HepG2 (cell line): ENCODE measurements around the gene RPL35. TPM values are rescaled to one million over a fixed set of nuclear protein-coding genes. Genes with fewer than 3 reads are reported as not detected.

Experiments
- ATAC-seq: fragments of 200-7000 bp; cut with Tn5 transposase; 3 replicates; pipeline ENCODE4 v1.9.1; 2020; ENCODE audit warnings: mild to moderate bottlenecking, moderate library complexity
- BruUV-seq: library from RNA; stranded (reverse); fragments of 400-500 nt; replicated peaks from 2 replicates; lab custom pipeline; 2021; lab: Mats Ljungman, UMichigan
- CTCF ChIA-PET: fragments of 300-600 bp; formaldehyde crosslinking; extraction: SDS; loops from one replicate; lab custom pipeline; 2021; ENCODE audit warnings: low total read pairs, inconsistent platforms, low intra/inter-chr PET ratio; lab: Yijun Ruan, JAX
- POLR2A ChIA-PET: fragments of 350-600 bp; sonication (Branson Sonifier 250); formaldehyde crosslinking; loops from one replicate; lab custom pipeline; 2020; ENCODE audit warnings: antibody characterized with exemption, inconsistent platforms; lab: Yijun Ruan, JAX
- DNase-seq: peaks from one replicate; pipeline ENCODE4 v3.0.0-alpha.2; 2015; ENCODE audit warnings: low spot score
- FAIRE-seq: peaks from 3 replicates; lab custom pipeline; 2011; peaks lifted over from hg19 to GRCh38; lab: Jason Lieb, UNC
- H2AFZ ChIP-seq: one replicate; pipeline ENCODE4 v1.6.1; 2011; ENCODE audit warnings: low read length, inconsistent platforms
- H3K27ac ChIP-seq: fragments of 300-600 bp; 3 replicates; pipeline ENCODE4 v1.8.0; 2011; ENCODE audit warnings: mixed run types, mild to moderate bottlenecking, mixed read lengths, low read length, inconsistent platforms; ENCODE audit not compliant: insufficient read depth; ENCODE audit errors: extremely low read length
- H3K27me3 ChIP-seq, 2 experiments: fragments of 200-600 bp in 1 of 2; 2 replicates in 1 of 2; 3 replicates in 1 of 2; pipeline versions ENCODE4 v1.6.0 to v1.8.0; 2011; ENCODE audit warnings: low read length in 2 of 2, mild to moderate bottlenecking in 2 of 2, moderate library complexity in 2 of 2, inconsistent platforms in 1 of 2; ENCODE audit not compliant: insufficient read depth in 2 of 2, control insufficient read depth in 1 of 2
- H3K36me3 ChIP-seq, 2 experiments: fragments of 200-600 bp in 1 of 2; replicated peaks in 1 of 2; 2 replicates in 1 of 2; 3 replicates in 1 of 2; pipeline versions ENCODE4 v1.5.1 to v1.8.0; 2011; ENCODE audit warnings: low read length in 2 of 2, inconsistent platforms in 1 of 2; ENCODE audit not compliant: insufficient read depth in 2 of 2, control insufficient read depth in 1 of 2
- H3K4me1 ChIP-seq: 2 replicates; pipeline ENCODE4 v1.5.1; 2012; ENCODE audit warnings: low read length, inconsistent platforms; ENCODE audit not compliant: insufficient read depth
- H3K4me2 ChIP-seq: 2 replicates; pipeline ENCODE4 v1.6.0; 2011; ENCODE audit warnings: low read depth, low read length, inconsistent platforms
- H3K4me3 ChIP-seq, 3 experiments: fragments of 200-600 bp in 1 of 3; sonication (generic), shearing (Covaris generic) in 1 of 3; replicated peaks in 1 of 3; 2 replicates each; pipeline ENCODE4 v1.5.1; 2011 to 2016; ENCODE audit warnings: low read length in 3 of 3, inconsistent platforms in 2 of 3, low read depth in 2 of 3, mild to moderate bottlenecking in 2 of 3, control low read depth in 1 of 3, mixed read lengths in 1 of 3; ENCODE audit not compliant: insufficient read depth in 1 of 3
- H3K79me2 ChIP-seq: one replicate; pipeline ENCODE4 v1.6.1; 2011; ENCODE audit warnings: low read length, inconsistent platforms; ENCODE audit not compliant: insufficient read depth
- H3K9ac ChIP-seq: 2 replicates; pipeline ENCODE4 v1.6.0; 2011; ENCODE audit warnings: mild to moderate bottlenecking, low read depth, low read length, inconsistent platforms; ENCODE audit not compliant: insufficient read depth
- H3K9me3 ChIP-seq: 2 replicates; pipeline ENCODE4 v1.5.1; 2012; ENCODE audit warnings: mild to moderate bottlenecking, low read length
- H4K20me1 ChIP-seq: 2 replicates; pipeline ENCODE4 v1.6.0; 2011; ENCODE audit warnings: inconsistent platforms, mild to moderate bottlenecking, low read length, moderate library complexity; ENCODE audit not compliant: insufficient read depth
- AHR ChIP-seq: IDR thresholded peaks from 2 replicates; pipeline ENCODE4 v1.6.1; 2018; ENCODE audit warnings: missing genetic modification reagents, missing compliant biosample characterization
- ARNTL ChIP-seq: sonication (generic); formaldehyde crosslinking; IDR thresholded peaks from 2 replicates; pipeline ENCODE4 v1.4.0; 2020; ENCODE audit warnings: mild to moderate bottlenecking, missing genetic modification reagents
- BORCS8-MEF2B ChIP-seq: sonication (generic); formaldehyde crosslinking; IDR thresholded peaks from 2 replicates; pipeline ENCODE4 v1.8.0; 2022; ENCODE audit warnings: mild to moderate bottlenecking, missing genetic modification reagents
- GATAD1 ChIP-seq: IDR thresholded peaks from 2 replicates; pipeline ENCODE4 v1.6.1; 2016; ENCODE audit warnings: missing genetic modification reagents, missing compliant biosample characterization
- HNRNPK ChIP-seq: fragments of 200-400 bp; formaldehyde crosslinking; IDR thresholded peaks from 2 replicates; pipeline ENCODE4 v1.6.1; 2018; ENCODE audit warnings: low read length, low read depth, moderate library complexity, mild to moderate bottlenecking; ENCODE audit not compliant: poor library complexity, severe bottlenecking
- NFYB ChIP-seq: sonication (generic); formaldehyde crosslinking; IDR thresholded peaks from 2 replicates; pipeline ENCODE4 v1.4.0; 2020; ENCODE audit warnings: missing genetic modification reagents
- POGZ ChIP-seq: sonication (generic); formaldehyde crosslinking; IDR thresholded peaks from 2 replicates; pipeline ENCODE4 v1.4.0; 2020; ENCODE audit warnings: mild to moderate bottlenecking, missing genetic modification reagents
- RFX5 ChIP-seq: IDR thresholded peaks from 2 replicates; pipeline ENCODE4 v1.6.1; 2011; ENCODE audit warnings: low read depth, low read length, improper control_type of control experiment
- SCMH1 ChIP-seq: sonication (generic); formaldehyde crosslinking; IDR thresholded peaks from 2 replicates; pipeline ENCODE4 v1.9.0; 2021; ENCODE audit warnings: missing genetic modification reagents, mild to moderate bottlenecking, borderline replicate concordance
- SIX4 ChIP-seq: sonication (generic); formaldehyde crosslinking; IDR thresholded peaks from 2 replicates; pipeline ENCODE4 v1.4.0; 2020; ENCODE audit warnings: missing genetic modification reagents
- SMARCC2 ChIP-seq: fragments of 450-650 bp; IDR thresholded peaks from 2 replicates; pipeline ENCODE4 v1.6.1; 2017; ENCODE audit warnings: antibody characterized with exemption, mild to moderate bottlenecking
- SMC3 ChIP-seq: IDR thresholded peaks from 2 replicates; pipeline ENCODE4 v1.6.1; 2011; ENCODE audit warnings: low read length, improper control_type of control experiment
- ZMAT5 ChIP-seq: sonication (generic); formaldehyde crosslinking; IDR thresholded peaks from 2 replicates; pipeline ENCODE4 v1.5.0; 2020; ENCODE audit warnings: mild to moderate bottlenecking, low read depth, missing genetic modification reagents, borderline replicate concordance
- ZNF207 ChIP-seq: fragments of 450-650 bp; IDR thresholded peaks from 2 replicates; pipeline ENCODE4 v1.6.1; 2016; ENCODE audit warnings: antibody characterized with exemption, borderline replicate concordance
- ZNF569 ChIP-seq: sonication (generic); formaldehyde crosslinking; IDR thresholded peaks from 2 replicates; pipeline ENCODE4 v1.5.0; 2020; ENCODE audit warnings: mild to moderate bottlenecking, missing genetic modification reagents, moderate library complexity, borderline replicate concordance
- ZNF724P ChIP-seq: sonication (generic); formaldehyde crosslinking; IDR thresholded peaks from 2 replicates; pipeline ENCODE4 v1.8.0; 2022; ENCODE audit warnings: missing genetic modification reagents, borderline replicate concordance
- ZNF740 ChIP-seq: sonication (generic); formaldehyde crosslinking; IDR thresholded peaks from 2 replicates; pipeline ENCODE4 v1.4.0; 2020; ENCODE audit warnings: missing genetic modification reagents
- ZNF788 ChIP-seq: sonication (generic); formaldehyde crosslinking; IDR thresholded peaks from 2 replicates; pipeline ENCODE4 v1.5.0; 2020; ENCODE audit warnings: mild to moderate bottlenecking, missing genetic modification reagents, borderline replicate concordance
- WGBS: methylation state at CpG from one replicate; pipeline ENCODE4 v1.1.6; 2017; ENCODE audit warnings: low lambda C conversion rate; 5-methylcytosine and 5-hydroxymethylcytosine counted together
- in situ Hi-C: cut with HindIII; loops from 2 replicates; pipeline ENCODE4 v1.10.0; 2017; ENCODE audit warnings: low pct_unique_long_range_greater_than_20kb; ENCODE audit not compliant: extremely low pct_ligation_motif_present
- intact Hi-C: fragments of 100-400 bp; cut with micrococcal nuclease; formaldehyde crosslinking; loops from one replicate; pipeline ENCODE4 v1.10.0; 2022; ENCODE audit not compliant: unreplicated experiment
- polyA plus RNA-seq, 8 experiments: library from polyadenylated mRNA; depleted of rRNA in 3 of 8; stranded (reverse) in 7 of 8; unstranded in 1 of 8; fragments of >200 nt; fragmentation: Illumina TruSeq in 4 of 8; extraction: Trizol in 4 of 8; gene quantifications; 2 replicates each; pipeline versions ENCODE4 v1.2.1 to v1.2.3, GENCODE V29; 2011 to 2016; ENCODE audit warnings: low read depth in 4 of 8, missing spikeins in 1 of 8, mixed read lengths in 1 of 8; ENCODE audit not compliant: insufficient read depth in 1 of 8
- total RNA-seq, 5 experiments: library from RNA; depleted of rRNA; stranded (reverse); fragments of >200 nt; fragmentation: Illumina TruSeq; extraction: Trizol; gene quantifications; 2 replicates each; pipeline ENCODE4 v1.2.3, GENCODE V29; 2016; ENCODE audit warnings: low read depth in 1 of 5
- TF ChIP-seq, protein P1 (sequence below): sonication (generic); formaldehyde crosslinking; conservative IDR thresholded peaks from 2 replicates; pipeline ENCODE4 v1.8.1; 2023; ENCODE audit warnings: missing genetic modification reagents

RPL35 gene
- total and polyA plus RNA-seq, 2 of the 13 experiments (the other 11 are each of a cell fraction or from before 2014, with no cell fraction given) = 2,153 to 2,935 TPM

GRCh38 chr9:124830593-124830992 lies 31.2 kb downstream of the RPL35 start:
- ChIA-PET POLR2A (interaction anchor here (1.0 to 2.5 kb wide), 3 partner anchors 11 to 370 kb away, joined by 3 to 15 read pairs (median 5); no protein-coding TSS in a partner anchor), CTCF (no interaction called here)
- peaks cover 3 to 18% of the 10 kb centered on the region in 2 experiments; a peak in 4 of 5 replicates for H3K27me3 ChIP-seq
- no peaks in the 10 kb centered on the region for H3K79me2 ChIP-seq
- H3K27ac ChIP-seq = no peak overlapping the region
- no peaks in the 10 kb centered on the region for H4K20me1 ChIP-seq
- ATAC-seq (no peak), DNase-seq (no peak), FAIRE-seq (no peak)
- H3K4me3 ChIP-seq = no peak overlapping the region
- H3K36me3 ChIP-seq = no peaks in the 10 kb centered on the region
- peaks cover 40% of the 10 kb centered on the region for H3K4me1 ChIP-seq
- BruUV-seq = no TSS peak
- intact Hi-C loops (no loop called here), in situ Hi-C loops (no loop called here)
- H3K9me3 ChIP-seq = no peaks in the 10 kb centered on the region
- no peak overlapping the region for H2AFZ ChIP-seq
- no peak overlapping the region for H3K4me2 ChIP-seq
- H3K9ac ChIP-seq = no peak overlapping the region
- TF ChIP-seq ZMAT5 (CRISPR knock-in tag) = no peak
- no peak for TF ChIP-seq ZNF788 (CRISPR knock-in tag)
- no peak for TF ChIP-seq SMARCC2
- TF ChIP-seq SIX4 (CRISPR knock-in tag) = no peak
- TF ChIP-seq NFYB (CRISPR knock-in tag) = no peak
- TF ChIP-seq POGZ (CRISPR knock-in tag) = no peak
- no peak for TF ChIP-seq RFX5
- no peak for TF ChIP-seq ARNTL
- TF ChIP-seq ZNF740 (CRISPR knock-in tag) = no peak
- 32% methylated on average over 4 of the region's 4 CpGs for WGBS

GRCh38 chr9:124829334-124829669 lies 32.5 kb downstream of the RPL35 start:
- in situ Hi-C loops = no loop called here
- H2AFZ ChIP-seq = no peak overlapping the region
- DNase-seq = no peak
- TF ChIP-seq BORCS8-MEF2B (CRISPR knock-in tag) = no peak
- TF ChIP-seq SCMH1 (CRISPR knock-in tag) = no peak
- TF ChIP-seq ZNF569 = no peak
- no peak for TF ChIP-seq HNRNPK
- TF ChIP-seq, protein P1, sequence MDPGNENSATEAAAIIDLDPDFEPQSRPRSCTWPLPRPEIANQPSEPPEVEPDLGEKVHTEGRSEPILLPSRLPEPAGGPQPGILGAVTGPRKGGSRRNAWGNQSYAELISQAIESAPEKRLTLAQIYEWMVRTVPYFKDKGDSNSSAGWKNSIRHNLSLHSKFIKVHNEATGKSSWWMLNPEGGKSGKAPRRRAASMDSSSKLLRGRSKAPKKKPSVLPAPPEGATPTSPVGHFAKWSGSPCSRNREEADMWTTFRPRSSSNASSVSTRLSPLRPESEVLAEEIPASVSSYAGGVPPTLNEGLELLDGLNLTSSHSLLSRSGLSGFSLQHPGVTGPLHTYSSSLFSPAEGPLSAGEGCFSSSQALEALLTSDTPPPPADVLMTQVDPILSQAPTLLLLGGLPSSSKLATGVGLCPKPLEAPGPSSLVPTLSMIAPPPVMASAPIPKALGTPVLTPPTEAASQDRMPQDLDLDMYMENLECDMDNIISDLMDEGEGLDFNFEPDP (CRISPR knock-in tag) = no peak
- TF ChIP-seq SMC3 = no peak
- no peak for TF ChIP-seq AHR (CRISPR knock-in tag)
- no peak for TF ChIP-seq ZNF724P (CRISPR knock-in tag)
- no peak for TF ChIP-seq ZNF207
- TF ChIP-seq GATAD1 = no peak

More at GRCh38 chr9:124829334-124829669, 32.5 kb downstream of the RPL35 start:
- intact Hi-C loops = no loop called here
- H3K36me3 ChIP-seq = no peaks in the 10 kb centered on the region
- no peak overlapping the region for H3K4me2 ChIP-seq
- no TSS peak for BruUV-seq
- CTCF ChIA-PET = no interaction called here
- peaks cover 31% of the 10 kb centered on the region for H3K4me1 ChIP-seq
- no peaks in the 10 kb centered on the region for H3K9me3 ChIP-seq
- FAIRE-seq = no peak
- no peak overlapping the region for H3K4me3 ChIP-seq
- 15% methylated on average over 5 of the region's 5 CpGs for WGBS
- POLR2A ChIA-PET = no interaction called here
- no peaks in the 10 kb centered on the region for H4K20me1 ChIP-seq
- H3K9ac ChIP-seq = no peak overlapping the region
- H3K27ac ChIP-seq = no peak overlapping the region
- no peak for ATAC-seq
- H3K79me2 ChIP-seq = no peaks in the 10 kb centered on the region
- H3K27me3 ChIP-seq = peaks cover 3 to 16% of the 10 kb centered on the region in 2 experiments; a peak in 3 of 5 replicates
